HG03060 (cell line): ENCODE results near the gene FAM161B.
A peak's percentile ranks its signal among the peaks of the same experiment; 100 is the strongest.
"Not testable (repeated sequence)": the region's sequence is repeated elsewhere in the genome, so short reads cannot be mapped to it uniquely, and the experiment has no call there.

ENCODE experiments used
- ATAC-seq: cut with Tn5 transposase; IDR thresholded peaks from one replicate; pipeline ENCODE4 v1.9.1; 2021; ENCODE audit warnings: low read depth, moderate number of reproducible peaks; ENCODE audit not compliant: unreplicated experiment

The FAM161B gene

DNA sequence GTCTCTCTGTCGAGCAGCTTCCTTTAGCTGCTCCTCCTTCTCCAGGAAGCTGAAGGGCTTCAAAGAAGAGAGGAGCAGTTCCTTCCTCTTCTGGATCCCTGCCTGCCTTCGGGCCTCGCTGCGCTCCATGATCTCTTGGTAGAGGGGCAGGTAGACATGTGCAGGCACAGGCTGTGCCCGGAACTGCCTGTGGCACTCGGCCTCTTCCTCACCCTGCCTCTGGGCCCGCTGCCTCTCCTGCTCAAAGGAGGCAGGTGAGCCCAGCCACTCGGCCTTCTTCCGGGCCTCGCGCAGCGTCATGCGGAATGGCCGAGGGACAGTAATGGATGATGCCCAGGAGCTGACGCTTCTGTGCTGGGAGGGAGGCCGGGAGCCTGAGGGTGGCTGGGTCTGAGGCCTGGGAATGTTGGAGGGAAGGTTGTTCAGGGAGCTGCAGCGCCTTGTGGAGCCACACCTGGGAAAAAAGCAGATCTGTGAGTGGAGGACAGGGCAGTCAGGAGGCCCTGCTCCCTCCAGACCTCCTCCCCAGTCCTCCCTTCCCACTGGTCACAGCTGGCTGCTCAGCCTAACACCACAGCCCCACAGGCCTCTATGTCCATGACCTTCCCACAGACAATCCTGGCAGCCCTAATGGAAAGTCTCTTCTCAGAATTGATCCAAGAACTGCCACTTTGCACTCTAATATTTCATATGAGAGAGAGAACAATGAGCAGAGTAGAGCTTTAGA, 5.3 kb downstream of the FAM161B start:
- ATAC-seq = no peak

DNA sequence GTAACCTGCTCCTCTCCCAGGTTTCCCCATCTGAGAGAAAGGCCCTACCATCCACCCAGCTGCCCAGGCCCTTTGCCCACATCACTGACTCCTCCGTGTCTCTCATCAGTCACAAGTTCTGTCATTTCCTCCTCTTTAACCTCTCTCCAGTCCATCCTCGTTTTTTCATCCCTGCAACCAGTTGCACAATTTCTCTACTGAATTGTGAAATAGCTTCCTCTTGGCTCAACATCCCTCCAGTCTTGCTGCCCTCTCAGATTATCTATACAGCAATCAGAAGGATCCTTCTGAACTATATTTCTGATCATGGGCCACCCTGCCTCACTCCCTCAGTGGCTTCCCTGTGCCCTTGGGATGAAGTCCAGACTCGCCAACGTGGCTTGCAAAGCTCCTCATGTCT, 6.8 kb downstream of the FAM161B start:
- ATAC-seq = no peak

DNA sequence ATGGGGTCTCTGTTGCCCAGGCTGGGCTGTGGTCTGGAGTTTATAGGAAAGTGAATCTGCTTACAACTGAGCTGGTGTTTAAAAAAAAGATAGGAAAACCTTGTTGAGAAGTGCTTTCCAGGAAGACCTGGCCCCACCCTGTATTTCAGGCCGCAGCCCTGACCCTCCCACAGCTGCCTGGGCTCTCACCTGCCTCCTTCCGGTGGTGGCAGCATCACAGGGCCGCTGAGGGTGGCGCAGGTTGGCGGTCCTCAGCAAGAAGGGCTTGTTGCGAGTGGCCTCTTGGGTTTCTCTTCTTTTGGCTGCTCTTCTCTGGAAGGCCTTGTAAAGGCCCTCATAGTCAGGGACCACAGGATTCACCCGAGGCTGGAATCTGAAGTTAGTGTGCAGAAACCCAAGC, 7.7 kb downstream of the FAM161B start:
- ATAC-seq = no peak

GRCh38 chr14:73937012-73937411, 12.9 kb downstream of the FAM161B start:
- no peak for ATAC-seq

GRCh38 chr14:73936548-73936947, 13.3 kb downstream of the FAM161B start:
- no peak for ATAC-seq

DNA sequence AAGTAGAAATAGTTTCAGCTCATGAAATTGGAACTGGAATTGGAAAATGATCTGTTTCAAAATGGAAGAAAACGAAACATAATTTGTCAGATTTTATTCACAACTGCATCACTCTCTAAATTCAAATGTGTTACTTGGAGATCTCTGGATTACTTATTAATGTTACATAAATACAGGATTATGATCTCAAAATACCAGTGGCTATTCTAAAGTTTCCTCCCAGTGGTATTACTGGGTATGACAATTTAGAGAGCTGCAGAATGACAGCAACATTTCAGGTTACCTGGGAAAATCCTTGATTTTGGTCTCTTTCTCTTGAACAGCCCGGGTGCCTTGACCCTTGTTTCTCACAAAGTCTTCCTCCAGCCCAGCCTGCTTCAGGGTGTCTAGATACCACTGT, 14.2 kb downstream of the FAM161B start:
- ATAC-seq = no peak

- ATAC-seq = no peak
Observed at GRCh38 chr14:73924337-73924736, 25.6 kb downstream of the FAM161B start.

GRCh38 chr14:73919457-73919856, 30.4 kb downstream of the FAM161B start:
- not testable (repeated sequence) for ATAC-seq

DNA sequence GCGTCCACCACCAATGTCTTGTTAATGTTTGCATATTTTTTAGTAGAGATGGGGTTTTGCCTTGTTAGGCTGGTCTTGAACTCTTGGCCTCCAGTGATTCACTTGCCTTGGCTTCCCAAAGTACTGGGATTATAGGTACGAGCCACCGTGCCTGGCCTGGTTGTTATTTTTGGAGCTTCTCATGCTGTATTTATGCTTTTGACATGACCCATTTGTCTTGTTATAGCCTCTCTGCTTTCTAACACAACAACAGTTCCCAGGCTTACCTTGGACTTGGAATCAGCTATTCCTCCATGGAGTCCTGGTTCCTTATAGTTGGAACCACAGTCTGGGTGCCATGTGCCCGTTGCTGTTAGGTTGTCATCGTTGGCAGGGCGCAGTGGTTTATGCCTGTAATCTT, 33.6 kb downstream of the FAM161B start:
- ATAC-seq = no peak

DNA sequence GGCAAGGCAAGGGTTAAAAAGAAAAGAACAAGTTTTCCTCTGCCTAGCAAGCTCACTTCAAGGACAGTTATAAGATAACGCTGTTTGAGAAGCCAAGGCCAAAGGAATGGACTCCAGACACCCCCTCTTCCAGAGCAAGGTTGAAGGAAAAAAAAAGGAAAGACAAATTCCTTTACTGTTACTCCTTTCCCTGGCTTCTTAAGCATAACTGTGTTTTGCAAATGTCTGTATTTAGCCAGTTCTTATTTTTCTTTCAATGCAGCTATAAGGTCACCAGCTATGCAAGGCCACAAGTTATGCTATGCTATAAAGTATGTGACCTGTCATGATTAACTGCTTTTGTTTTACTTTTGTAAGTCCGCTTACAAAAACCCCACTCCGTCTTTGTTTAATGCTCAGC, 36.6 kb downstream of the FAM161B start:
- no peak for ATAC-seq

- ATAC-seq = no peak
Observed at GRCh38 chr14:73909681-73910080, 40.2 kb downstream of the FAM161B start.

DNA sequence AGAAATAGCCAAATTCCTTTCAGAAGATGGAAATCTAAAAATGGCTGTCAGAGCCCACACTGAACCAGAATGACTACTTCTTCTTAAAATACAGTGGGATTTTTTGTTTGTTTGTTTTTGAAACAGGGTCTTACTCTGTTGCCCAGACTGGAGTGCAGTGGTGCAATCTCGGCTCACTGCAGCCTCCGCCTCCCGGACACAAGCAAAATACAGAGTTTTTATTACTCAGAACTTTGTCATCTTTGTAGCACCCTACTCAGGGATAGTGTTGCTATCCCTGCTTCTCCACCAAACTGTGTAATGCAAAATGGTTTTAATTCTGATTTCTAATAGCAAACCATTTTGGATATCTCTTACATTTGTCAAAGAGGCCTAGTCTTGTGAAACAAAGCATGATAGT, 46.9 kb downstream of the FAM161B start:
- ATAC-seq = no peak

- no peak for ATAC-seq
Observed at GRCh38 chr14:73896521-73896920, 53.4 kb downstream of the FAM161B start.

- ATAC-seq = no peak
Observed at GRCh38 chr14:73895939-73896338, 54.0 kb downstream of the FAM161B start.

DNA sequence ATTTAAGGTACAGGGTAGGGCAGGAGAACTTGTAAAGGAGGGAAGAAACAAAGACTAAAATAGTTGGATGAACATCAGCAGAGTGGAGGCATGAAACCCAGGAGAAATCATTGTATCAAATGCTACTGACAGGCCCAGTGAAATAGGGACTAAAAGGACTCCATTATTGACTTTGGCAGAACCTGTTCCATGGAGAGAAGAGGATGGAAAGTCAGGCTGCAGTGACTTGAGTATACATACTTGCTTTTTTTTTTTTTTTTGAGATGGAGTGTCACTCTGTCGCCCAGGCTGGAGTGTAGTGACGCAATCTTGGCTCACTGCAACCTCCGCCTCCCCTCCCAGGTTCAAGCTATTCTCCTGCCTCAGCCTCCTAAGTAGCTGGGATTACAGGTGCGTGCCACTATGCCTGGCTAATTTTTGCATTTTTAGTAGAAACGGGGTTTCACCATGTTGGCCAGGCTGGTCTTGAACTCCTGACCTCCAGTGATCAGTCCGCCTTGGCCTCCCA, 55.7 kb downstream of the FAM161B start:
- not testable (repeated sequence) for ATAC-seq

DNA sequence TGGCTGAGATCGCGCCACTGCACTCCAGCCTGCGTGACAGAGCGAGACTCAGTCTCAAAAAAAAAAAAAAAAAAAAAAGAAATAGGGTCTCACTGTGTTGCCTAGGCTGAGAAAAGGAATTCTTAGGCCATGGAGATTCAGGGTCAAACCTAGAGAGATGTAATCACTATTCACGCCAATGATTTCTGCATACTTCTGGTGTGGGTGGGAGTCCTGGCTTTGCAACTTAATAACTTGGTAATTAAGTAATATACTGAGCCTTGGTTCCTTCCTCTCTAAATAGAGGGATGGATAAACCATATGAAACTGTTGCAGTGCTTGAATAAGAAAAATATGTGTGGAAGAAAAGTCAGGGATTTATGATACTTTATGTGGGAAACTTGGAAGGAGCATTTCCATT, 60.5 kb downstream of the FAM161B start:
- ATAC-seq = no peak

DNA sequence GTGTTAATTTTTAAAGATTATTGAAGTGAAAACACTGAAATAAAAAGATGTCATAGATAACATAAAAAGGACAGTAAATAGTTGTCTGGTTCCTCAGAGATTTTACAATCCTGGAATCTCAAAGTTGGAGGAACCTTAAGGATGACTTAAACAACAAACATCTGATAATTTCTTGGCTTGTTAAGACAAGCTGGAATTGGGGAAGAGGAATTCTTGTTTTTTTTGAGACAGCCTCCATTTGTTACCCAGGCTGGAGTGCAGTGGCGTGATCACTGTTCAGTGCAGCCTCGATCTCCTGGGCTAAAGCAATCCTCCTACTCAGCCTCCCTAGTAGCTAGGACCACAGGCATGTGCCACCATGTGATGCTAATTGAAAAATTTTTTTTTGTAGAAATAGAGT, 60.9 kb downstream of the FAM161B start:
- ATAC-seq = no peak

DNA sequence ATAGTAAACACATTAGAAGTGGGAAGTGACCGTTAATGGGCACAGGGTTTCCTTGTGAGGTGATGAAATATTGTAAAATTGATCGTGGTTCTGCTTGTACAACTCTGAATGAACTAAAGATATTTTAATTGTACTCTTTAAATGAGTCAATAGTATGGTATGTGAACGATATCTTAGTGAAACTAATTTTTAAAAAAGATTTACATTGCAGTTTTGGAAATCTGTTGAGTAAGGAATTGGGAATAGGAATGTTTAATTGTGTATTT, 61.5 kb downstream of the FAM161B start:
- no peak for ATAC-seq

- no peak for ATAC-seq
Observed at GRCh38 chr14:73887694-73888459, 62.0 kb downstream of the FAM161B start.

GRCh38 chr14:73887318-73887616, 62.6 kb downstream of the FAM161B start:
- ATAC-seq = no peak

DNA sequence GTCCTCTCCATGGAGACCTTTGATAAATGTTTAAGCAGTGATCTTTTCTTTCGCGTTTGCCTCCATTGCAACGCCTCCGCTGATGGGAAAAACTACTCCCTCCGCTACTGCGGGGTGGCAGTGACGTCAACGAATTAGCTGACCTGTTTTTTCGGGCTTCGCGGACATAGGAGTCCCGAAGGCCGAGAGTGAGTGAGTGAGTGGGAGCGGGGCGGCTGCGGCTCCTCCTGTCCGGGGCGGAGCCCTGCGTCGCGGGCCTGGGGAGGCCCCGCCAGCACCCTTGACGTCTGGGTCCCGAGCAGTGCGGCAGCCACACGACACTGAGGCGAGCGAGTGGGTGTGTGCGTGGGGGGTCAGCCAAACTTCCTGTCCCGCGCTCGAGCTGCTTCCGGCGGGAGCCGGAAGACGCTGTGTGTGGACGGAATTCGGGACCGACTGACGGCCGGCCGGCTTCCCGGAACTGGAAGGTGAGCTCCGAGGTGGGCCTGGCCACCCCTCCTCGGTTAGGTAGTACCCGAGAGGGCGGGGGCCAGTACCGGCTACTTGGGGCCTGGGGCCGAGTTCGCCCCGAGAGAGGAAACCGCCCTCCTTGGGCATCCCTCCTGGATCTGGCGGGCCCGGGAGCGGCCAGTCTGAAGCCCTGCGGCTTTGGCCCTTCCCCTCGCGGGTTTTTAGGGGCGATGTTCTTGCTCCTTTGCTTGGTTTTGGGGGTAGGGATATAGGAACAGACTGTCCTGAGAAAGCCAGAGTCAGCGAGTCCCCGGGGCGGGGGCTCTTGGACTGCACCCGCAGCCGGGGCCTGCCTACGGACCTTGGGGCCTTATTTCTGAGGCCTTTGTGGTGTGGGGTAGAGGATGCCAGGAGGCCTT, 63.2 kb downstream of the FAM161B start, which contains the start of gene ZNF410:
ZNF410 (plus strand) TSS at position 411 of the 869 bp plus-strand sequence. CDS start 5,317 bp downstream, outside the sequence.
- peak; percentile 64 for ATAC-seq
